ENCODE results near the gene CIB4. TPM values are rescaled to one million over a fixed set of nuclear protein-coding genes. Genes with fewer than 3 reads are reported as not detected.

Gene CIB4
- total and polyA plus RNA-seq, 2 experiments from 2014 or later: not detected

- H3F3A ChIP-seq (ENCODE audit: insufficient read depth): no peaks in the 10 kb centered on the region
- TF ChIP-seq EZH2 (IDR thresholded peaks at IDR 0.05; ENCODE audit: insufficient read depth, poor library complexity, severe bottlenecking) (no peak), EZH2phosphoT487 (IDR thresholded peaks at IDR 0.05; ENCODE audit: insufficient read depth, low read depth) (no peak)
- H3K27ac ChIP-seq: no peak overlapping the region
- no peak overlapping the region for H3K9ac ChIP-seq
- no peaks in the 10 kb centered on the region for H3K36me3 ChIP-seq (ENCODE audit: low read depth)
- H3K27me3 ChIP-seq (replicated peaks; ENCODE audit: insufficient read depth): peaks cover 67% of the 10 kb centered on the region
- no peaks in the 10 kb centered on the region for H3K4me1 ChIP-seq (ENCODE audit: insufficient read depth)
- no peak overlapping the region for H3K4me3 ChIP-seq
- no peak overlapping the region for H3K4me2 ChIP-seq (ENCODE audit: unreplicated experiment)
- H3K79me2 ChIP-seq (ENCODE audit: insufficient read depth): no peaks in the 10 kb centered on the region
- no peaks in the 10 kb centered on the region for H3K9me3 ChIP-seq (ENCODE audit: low read depth)
- no peaks in the 10 kb centered on the region for H3K9me2 ChIP-seq (ENCODE audit: insufficient read depth)
- H2AFZ ChIP-seq: no peak overlapping the region
- DNase-seq: no peak
- in situ Hi-C loops (cut with MboI): no loop called here
- no peaks in the 10 kb centered on the region for H4K20me1 ChIP-seq (ENCODE audit: insufficient read depth)
- WGBS, 2 experiments (ENCODE audit: low coverage in 1 of 2, low lambda C conversion rate in 2 of 2, missing lambda C conversion rate in 2 of 2): 76 to 80% methylated on average over 10 of the region's 10 CpGs
Measured at GRCh38 chr2:26618611-26619010, 22.6 kb downstream of the CIB4 start.

GRCh38 chr2:26617588-26618083, 23.5 kb downstream of the CIB4 start:
- no peak overlapping the region for H3K9ac ChIP-seq
- no peaks in the 10 kb centered on the region for H3F3A ChIP-seq (ENCODE audit: insufficient read depth)
- no peak overlapping the region for H3K4me2 ChIP-seq (ENCODE audit: unreplicated experiment)
- no peaks in the 10 kb centered on the region for H4K20me1 ChIP-seq (ENCODE audit: insufficient read depth)
- TF ChIP-seq EZH2 (IDR thresholded peaks at IDR 0.05; ENCODE audit: insufficient read depth, poor library complexity, severe bottlenecking) (no peak), EZH2phosphoT487 (IDR thresholded peaks at IDR 0.05; ENCODE audit: insufficient read depth, low read depth) (no peak)
- no peaks in the 10 kb centered on the region for H3K79me2 ChIP-seq (ENCODE audit: insufficient read depth)
- no peak overlapping the region for H3K4me3 ChIP-seq
- in situ Hi-C loops (cut with MboI): no loop called here
- no peak overlapping the region for H3K27ac ChIP-seq
- no peak overlapping the region for H2AFZ ChIP-seq
- H3K9me3 ChIP-seq (ENCODE audit: low read depth): no peaks in the 10 kb centered on the region
- WGBS, 2 experiments (ENCODE audit: low coverage in 1 of 2, low lambda C conversion rate in 2 of 2, missing lambda C conversion rate in 2 of 2): 36 to 42% methylated on average over 7 of the region's 7 CpGs
- no peaks in the 10 kb centered on the region for H3K36me3 ChIP-seq (ENCODE audit: low read depth)
- H3K4me1 ChIP-seq (ENCODE audit: insufficient read depth): no peaks in the 10 kb centered on the region
- peaks cover 76% of the 10 kb centered on the region for H3K27me3 ChIP-seq (replicated peaks; ENCODE audit: insufficient read depth)
- no peaks in the 10 kb centered on the region for H3K9me2 ChIP-seq (ENCODE audit: insufficient read depth)
- DNase-seq: no peak

- Histone ChIP-seq H3K9me2 (ENCODE audit: insufficient read depth) (no peaks in the 10 kb centered on the region), H2AFZ (no peak overlapping the region), H3K4me2 (ENCODE audit: unreplicated experiment) (no peak overlapping the region), H3F3A (ENCODE audit: insufficient read depth) (no peaks in the 10 kb centered on the region), H3K27me3 (replicated peaks; ENCODE audit: insufficient read depth) (peaks cover 82% of the 10 kb centered on the region), H3K27ac (no peak overlapping the region), H3K36me3 (ENCODE audit: low read depth) (no peaks in the 10 kb centered on the region), H3K9me3 (ENCODE audit: low read depth) (no peaks in the 10 kb centered on the region), H3K4me1 (ENCODE audit: insufficient read depth) (no peaks in the 10 kb centered on the region), H3K4me3 (no peak overlapping the region), H3K9ac (no peak overlapping the region), H4K20me1 (ENCODE audit: insufficient read depth) (no peaks in the 10 kb centered on the region), H3K79me2 (ENCODE audit: insufficient read depth) (no peaks in the 10 kb centered on the region)
- TF ChIP-seq EZH2 (IDR thresholded peaks at IDR 0.05; ENCODE audit: insufficient read depth, poor library complexity, severe bottlenecking) (no peak), EZH2phosphoT487 (IDR thresholded peaks at IDR 0.05; ENCODE audit: insufficient read depth, low read depth) (no peak)
- in situ Hi-C loops (cut with MboI): no loop called here
- no peak for DNase-seq
- WGBS, 2 experiments (ENCODE audit: low coverage in 1 of 2, low lambda C conversion rate in 2 of 2, missing lambda C conversion rate in 2 of 2): 47% methylated on average over 9 to 10 of the region's 10 CpGs
Measured at GRCh38 chr2:26616706-26617587, 24.2 kb downstream of the CIB4 start.

- in situ Hi-C loops (cut with MboI): no loop called here
- no peak for TF ChIP-seq EZH2 (IDR thresholded peaks at IDR 0.05; ENCODE audit: insufficient read depth, poor library complexity, severe bottlenecking)
- TF ChIP-seq EZH2phosphoT487 (IDR thresholded peaks at IDR 0.05; ENCODE audit: insufficient read depth, low read depth): no peak
- H3K27ac ChIP-seq: no peak overlapping the region
- H3K4me3 ChIP-seq: no peak overlapping the region
- no peaks in the 10 kb centered on the region for H3K36me3 ChIP-seq (ENCODE audit: low read depth)
- H2AFZ ChIP-seq: no peak overlapping the region
- H3K27me3 ChIP-seq (replicated peaks; ENCODE audit: insufficient read depth): peaks cover 77% of the 10 kb centered on the region
- 38 to 41% methylated on average over 15 to 17 of the region's 18 CpGs for WGBS, 2 experiments (ENCODE audit: low coverage in 1 of 2, low lambda C conversion rate in 2 of 2, missing lambda C conversion rate in 2 of 2)
- H3K9ac ChIP-seq: no peak overlapping the region
- H4K20me1 ChIP-seq (ENCODE audit: insufficient read depth): no peaks in the 10 kb centered on the region
- H3K79me2 ChIP-seq (ENCODE audit: insufficient read depth): no peaks in the 10 kb centered on the region
- H3F3A ChIP-seq (ENCODE audit: insufficient read depth): no peaks in the 10 kb centered on the region
- DNase-seq: no peak
- H3K4me2 ChIP-seq (ENCODE audit: unreplicated experiment): no peak overlapping the region
- no peaks in the 10 kb centered on the region for H3K9me2 ChIP-seq (ENCODE audit: insufficient read depth)
- H3K9me3 ChIP-seq (ENCODE audit: low read depth): no peaks in the 10 kb centered on the region
- no peaks in the 10 kb centered on the region for H3K4me1 ChIP-seq (ENCODE audit: insufficient read depth)
Measured at GRCh38 chr2:26615860-26616705, 25.1 kb downstream of the CIB4 start.

Measured in GM23248 (cell line).